Testis (tissue), 2 donors: Measurements from ENCODE around the gene SYTL2.

Experiments used
- POLR2A ChIP-seq: fragments of 450-650 bp; IDR thresholded peaks from one replicate; pipeline ENCODE4 v1.6.1; 2017; ENCODE audit warnings: antibody characterized with exemption, mild to moderate bottlenecking, moderate library complexity
- TF ChIP-seq, protein P1 (sequence below), 3 experiments: fragments of 450-650 bp in 2 of 3; fragments of 200-600 bp in 1 of 3; sonication (generic) in 1 of 3; IDR thresholded peaks; one replicate each; pipeline ENCODE4 v1.5.1; 2016 to 2019; ENCODE audit warnings: antibody characterized with exemption in 3 of 3, mild to moderate bottlenecking in 2 of 3, moderate library complexity in 1 of 3

GRCh38 chr11:85854212-85854556, 43.2 kb upstream of the SYTL2 start:
- TF ChIP-seq, protein P1, sequence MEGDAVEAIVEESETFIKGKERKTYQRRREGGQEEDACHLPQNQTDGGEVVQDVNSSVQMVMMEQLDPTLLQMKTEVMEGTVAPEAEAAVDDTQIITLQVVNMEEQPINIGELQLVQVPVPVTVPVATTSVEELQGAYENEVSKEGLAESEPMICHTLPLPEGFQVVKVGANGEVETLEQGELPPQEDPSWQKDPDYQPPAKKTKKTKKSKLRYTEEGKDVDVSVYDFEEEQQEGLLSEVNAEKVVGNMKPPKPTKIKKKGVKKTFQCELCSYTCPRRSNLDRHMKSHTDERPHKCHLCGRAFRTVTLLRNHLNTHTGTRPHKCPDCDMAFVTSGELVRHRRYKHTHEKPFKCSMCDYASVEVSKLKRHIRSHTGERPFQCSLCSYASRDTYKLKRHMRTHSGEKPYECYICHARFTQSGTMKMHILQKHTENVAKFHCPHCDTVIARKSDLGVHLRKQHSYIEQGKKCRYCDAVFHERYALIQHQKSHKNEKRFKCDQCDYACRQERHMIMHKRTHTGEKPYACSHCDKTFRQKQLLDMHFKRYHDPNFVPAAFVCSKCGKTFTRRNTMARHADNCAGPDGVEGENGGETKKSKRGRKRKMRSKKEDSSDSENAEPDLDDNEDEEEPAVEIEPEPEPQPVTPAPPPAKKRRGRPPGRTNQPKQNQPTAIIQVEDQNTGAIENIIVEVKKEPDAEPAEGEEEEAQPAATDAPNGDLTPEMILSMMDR (IDR thresholded peaks at IDR 0.05) = no peak
- no peak for TF ChIP-seq POLR2A
